GM13976 (cell line): ENCODE measurements around the gene PRKAB1.

Experiments used
- DNase-seq: peaks from one replicate; pipeline ENCODE4 v3.0.0; 2012; ENCODE audit warnings: low spot score
- in situ Hi-C: fragments of 300-500 bp; cut with MboI; formaldehyde crosslinking; loops from one replicate; pipeline ENCODE4 v1.12.0; 2022; ENCODE audit warnings: low sequenced_read_pairs, mixed read lengths, inconsistent platforms; ENCODE audit not compliant: unreplicated experiment
- TF ChIP-seq, protein P1 (sequence below): IDR thresholded peaks from 2 replicates; pipeline ENCODE4 v1.5.1; 2012; ENCODE audit warnings: borderline replicate concordance, mild to moderate bottlenecking; ENCODE audit not compliant: insufficient read depth; ENCODE audit errors: extremely low read depth, missing control alignments, control extremely low read depth

Gene PRKAB1

DNA sequence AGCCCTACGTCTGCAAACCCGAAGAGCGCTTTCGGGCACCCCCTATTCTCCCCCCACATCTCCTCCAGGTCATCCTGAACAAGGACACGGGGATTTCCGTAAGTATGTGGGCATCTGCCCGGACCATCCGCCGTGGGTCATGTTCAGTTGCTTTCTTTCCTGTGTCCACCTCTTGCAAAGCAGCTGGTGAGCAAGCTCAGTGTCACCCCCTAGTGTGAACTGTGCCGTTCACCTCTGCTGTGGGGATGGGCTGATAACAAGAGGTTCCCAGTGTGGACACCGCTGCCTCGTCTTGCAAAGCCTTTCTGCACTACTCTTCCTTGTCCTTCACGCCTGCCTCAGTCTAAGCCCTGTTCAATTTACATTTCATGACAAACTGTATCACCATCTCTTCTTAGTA lies 8.6 kb downstream of the PRKAB1 start:
- TF ChIP-seq, protein P1, sequence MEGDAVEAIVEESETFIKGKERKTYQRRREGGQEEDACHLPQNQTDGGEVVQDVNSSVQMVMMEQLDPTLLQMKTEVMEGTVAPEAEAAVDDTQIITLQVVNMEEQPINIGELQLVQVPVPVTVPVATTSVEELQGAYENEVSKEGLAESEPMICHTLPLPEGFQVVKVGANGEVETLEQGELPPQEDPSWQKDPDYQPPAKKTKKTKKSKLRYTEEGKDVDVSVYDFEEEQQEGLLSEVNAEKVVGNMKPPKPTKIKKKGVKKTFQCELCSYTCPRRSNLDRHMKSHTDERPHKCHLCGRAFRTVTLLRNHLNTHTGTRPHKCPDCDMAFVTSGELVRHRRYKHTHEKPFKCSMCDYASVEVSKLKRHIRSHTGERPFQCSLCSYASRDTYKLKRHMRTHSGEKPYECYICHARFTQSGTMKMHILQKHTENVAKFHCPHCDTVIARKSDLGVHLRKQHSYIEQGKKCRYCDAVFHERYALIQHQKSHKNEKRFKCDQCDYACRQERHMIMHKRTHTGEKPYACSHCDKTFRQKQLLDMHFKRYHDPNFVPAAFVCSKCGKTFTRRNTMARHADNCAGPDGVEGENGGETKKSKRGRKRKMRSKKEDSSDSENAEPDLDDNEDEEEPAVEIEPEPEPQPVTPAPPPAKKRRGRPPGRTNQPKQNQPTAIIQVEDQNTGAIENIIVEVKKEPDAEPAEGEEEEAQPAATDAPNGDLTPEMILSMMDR: no peak
- in situ Hi-C loops: no loop called here
- no peak for DNase-seq

DNA sequence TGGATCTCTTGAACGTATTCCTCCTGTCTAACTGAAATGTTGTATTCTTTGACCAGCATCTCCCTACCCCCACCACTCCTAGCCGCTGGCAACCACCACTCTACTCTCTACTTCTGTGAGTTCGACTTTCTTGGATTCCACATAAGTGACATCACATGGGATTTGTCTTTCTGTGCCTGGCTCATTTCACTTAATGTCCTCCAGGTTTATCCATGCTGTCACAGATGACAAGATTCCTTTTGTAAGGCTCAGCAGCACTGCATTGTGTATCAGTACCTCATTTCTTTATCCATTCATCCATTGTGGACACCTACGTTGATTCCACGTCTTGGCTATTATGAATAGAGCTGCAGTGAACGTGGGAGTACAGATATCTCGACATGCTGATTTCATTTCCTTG lies 10.5 kb downstream of the PRKAB1 start:
- no peak for DNase-seq
- TF ChIP-seq, protein P1: no peak
- in situ Hi-C loops: no loop called here

DNA sequence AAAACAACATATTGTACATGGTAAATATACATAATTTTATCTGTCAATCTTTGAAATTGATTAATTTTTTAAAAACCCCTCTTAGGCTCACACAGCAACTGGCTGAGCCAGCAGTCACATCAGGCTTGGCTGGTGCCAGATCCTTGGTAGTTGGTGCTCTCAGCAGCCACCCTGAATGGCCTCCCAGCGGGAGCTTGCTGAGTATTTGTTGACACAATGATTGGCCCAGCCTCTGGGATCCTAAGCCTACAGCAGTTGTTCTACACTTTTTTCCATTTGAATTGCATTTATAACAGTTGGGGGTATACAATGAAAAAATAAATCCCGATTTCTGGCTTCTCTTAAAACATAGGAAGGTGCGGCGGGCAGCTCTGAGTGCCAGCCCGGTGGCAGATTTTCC lies 11.1 kb downstream of the PRKAB1 start:
- TF ChIP-seq, protein P1: no peak
- DNase-seq: no peak
- in situ Hi-C loops: no loop called here

DNA sequence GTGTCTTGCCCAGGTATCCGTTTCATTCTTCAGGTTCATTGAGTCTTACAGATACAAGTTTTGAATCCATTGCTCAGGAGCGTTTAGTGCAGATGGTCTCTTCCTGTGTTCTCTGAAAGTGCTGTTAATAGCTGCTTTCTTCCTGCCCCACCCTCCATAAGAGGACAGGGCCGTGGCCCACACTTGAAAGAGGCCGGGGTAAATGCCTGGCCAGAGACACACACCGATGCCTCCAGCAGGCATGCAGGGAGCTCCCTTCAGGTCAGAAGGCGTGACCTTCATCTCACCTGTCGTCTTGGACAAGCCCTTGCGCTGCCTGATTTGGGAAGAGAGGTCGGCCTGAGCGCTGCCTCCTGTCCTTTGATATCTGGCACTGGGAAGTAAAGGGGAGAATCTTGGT lies 11.6 kb downstream of the PRKAB1 start:
- in situ Hi-C loops: no loop called here

DNA sequence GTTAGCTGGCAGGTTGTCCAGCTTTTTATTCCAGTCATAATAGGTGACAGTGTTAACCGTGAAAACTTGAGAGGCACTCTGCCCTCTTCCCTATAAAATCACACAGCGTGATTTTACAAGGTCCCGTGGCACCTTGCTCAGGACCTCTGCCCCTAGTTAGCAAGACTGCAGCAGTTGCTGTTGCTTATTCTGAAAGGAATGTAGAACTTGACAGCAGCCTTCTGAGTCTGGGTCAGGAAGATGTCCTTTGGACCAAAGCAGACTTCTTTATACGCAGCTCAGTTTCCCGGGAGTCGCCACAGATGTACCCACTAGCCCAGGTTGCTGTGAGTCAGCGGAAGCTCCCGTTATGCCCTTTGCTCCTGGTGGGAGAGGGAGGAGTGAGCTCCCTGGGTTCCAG lies 13.2 kb downstream of the PRKAB1 start:
- no peak for DNase-seq
- TF ChIP-seq, protein P1: no peak
- in situ Hi-C loops: no loop called here

More for the DNA sequence above, 11.6 kb downstream of the PRKAB1 start:
- DNase-seq: no peak
- TF ChIP-seq, protein P1: no peak

DNA sequence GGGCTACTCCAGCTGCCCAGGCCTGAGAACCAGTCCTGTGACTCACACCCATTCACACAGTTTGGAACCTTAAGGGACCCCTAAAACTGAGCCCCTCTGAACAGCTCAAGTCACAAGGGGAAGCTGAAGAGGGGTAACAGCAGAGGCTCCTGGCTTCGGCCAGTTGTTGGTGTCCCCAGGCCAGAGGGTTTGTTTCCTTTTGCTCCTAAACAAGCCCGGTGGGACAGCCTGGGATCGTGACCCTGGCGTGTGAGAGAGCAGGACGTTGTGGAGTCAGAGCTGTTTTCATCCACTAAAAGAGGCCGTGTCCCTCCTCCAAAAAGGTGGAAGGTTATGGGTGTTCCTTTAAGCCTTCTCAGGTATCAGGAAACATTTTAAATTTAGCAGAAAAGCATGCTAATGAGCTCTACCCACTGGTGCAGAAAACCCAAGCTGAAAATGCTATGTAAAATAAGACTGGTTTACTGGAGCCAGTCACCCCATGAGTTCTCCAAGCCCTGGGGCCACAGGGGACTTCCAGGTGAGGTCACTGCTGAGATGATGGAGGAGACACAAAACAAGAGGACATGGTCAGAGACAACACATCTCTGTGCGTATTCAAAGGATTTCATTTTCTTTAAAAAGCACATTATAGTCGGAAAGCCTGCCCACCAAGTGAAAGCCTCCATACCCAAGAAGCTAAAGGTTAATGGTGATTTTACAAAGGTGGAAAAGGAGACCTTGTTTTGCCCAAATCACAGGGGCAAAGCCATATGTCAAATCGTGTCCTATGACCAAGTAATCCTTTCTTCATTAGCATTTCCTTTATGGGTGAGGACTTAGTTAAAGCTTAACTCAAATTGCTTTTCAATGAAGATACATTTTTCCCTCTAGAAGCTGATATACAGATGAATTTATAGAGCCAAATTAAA lies 14.1 kb downstream of the PRKAB1 start:
- in situ Hi-C loops: no loop called here
- TF ChIP-seq, protein P1: no peak
- peak; percentile 63 for DNase-seq
